Activated CD4-positive, alpha-beta T cell treated with anti-CD3 and anti-CD28 coated beads for 36 hours (primary cell): ENCODE data around the gene FUT8. TPM values are rescaled to one million over a fixed set of nuclear protein-coding genes. Genes with fewer than 3 reads are reported as not detected.

ENCODE experiments used
- ATAC-seq: fragments of 200-7000 bp; cut with Tn5 transposase; one replicate; pipeline ENCODE4 v1.10.0; 2021; ENCODE audit warnings: mild to moderate bottlenecking, moderate library complexity
- CTCF ChIA-PET: fragments of 350-600 bp; sonication (Branson Sonifier 250); formaldehyde crosslinking; loops from one replicate; lab custom pipeline; 2021; ENCODE audit warnings: antibody characterized with exemption; lab: Charles Lee
- POLR2A ChIA-PET: fragments of 350-600 bp; sonication (Branson Sonifier 250); formaldehyde crosslinking; loops from one replicate; lab custom pipeline; 2021; ENCODE audit warnings: antibody characterized with exemption, inconsistent platforms; lab: Charles Lee
- DNase-seq: peaks from one replicate; pipeline ENCODE4 v3.0.0-alpha.2; 2020
- H3K27ac Mint-ChIP-seq: one replicate; pipeline ENCODE4 v1.8.0; 2021; ENCODE audit warnings: mixed read lengths
- H3K27me3 Mint-ChIP-seq: one replicate; pipeline ENCODE4 v1.8.0; 2021; ENCODE audit warnings: mixed read lengths
- H3K36me3 Mint-ChIP-seq: one replicate; pipeline ENCODE4 v1.8.0; 2021; ENCODE audit warnings: low read depth, mixed read lengths
- H3K4me1 Mint-ChIP-seq: one replicate; pipeline ENCODE4 v1.8.0; 2021; ENCODE audit warnings: mixed read lengths
- H3K4me3 Mint-ChIP-seq: one replicate; pipeline ENCODE4 v1.8.0; 2021; ENCODE audit warnings: mild to moderate bottlenecking, moderate library complexity, mixed read lengths
- H3K9me3 Mint-ChIP-seq: one replicate; pipeline ENCODE4 v1.8.0; 2021; ENCODE audit warnings: low read depth, mixed read lengths
- intact Hi-C, 2 experiments: fragments of 100-400 bp; cut with DNase I in 1 of 2; cut with micrococcal nuclease in 1 of 2; formaldehyde crosslinking; loops; one replicate each; pipeline versions ENCODE4 v1.14.2 to v1.15.1; 2022 to 2024; cut with DNase I, micrococcal nuclease
- total RNA-seq, 2 experiments: library from RNA; stranded (reverse); gene quantifications; one replicate each; pipeline ENCODE4 v1.2.3, GENCODE V29; 2021

FUT8 gene
- total RNA-seq, 2 experiments from 2014 or later = 44.2 to 50.0 TPM

DNA sequence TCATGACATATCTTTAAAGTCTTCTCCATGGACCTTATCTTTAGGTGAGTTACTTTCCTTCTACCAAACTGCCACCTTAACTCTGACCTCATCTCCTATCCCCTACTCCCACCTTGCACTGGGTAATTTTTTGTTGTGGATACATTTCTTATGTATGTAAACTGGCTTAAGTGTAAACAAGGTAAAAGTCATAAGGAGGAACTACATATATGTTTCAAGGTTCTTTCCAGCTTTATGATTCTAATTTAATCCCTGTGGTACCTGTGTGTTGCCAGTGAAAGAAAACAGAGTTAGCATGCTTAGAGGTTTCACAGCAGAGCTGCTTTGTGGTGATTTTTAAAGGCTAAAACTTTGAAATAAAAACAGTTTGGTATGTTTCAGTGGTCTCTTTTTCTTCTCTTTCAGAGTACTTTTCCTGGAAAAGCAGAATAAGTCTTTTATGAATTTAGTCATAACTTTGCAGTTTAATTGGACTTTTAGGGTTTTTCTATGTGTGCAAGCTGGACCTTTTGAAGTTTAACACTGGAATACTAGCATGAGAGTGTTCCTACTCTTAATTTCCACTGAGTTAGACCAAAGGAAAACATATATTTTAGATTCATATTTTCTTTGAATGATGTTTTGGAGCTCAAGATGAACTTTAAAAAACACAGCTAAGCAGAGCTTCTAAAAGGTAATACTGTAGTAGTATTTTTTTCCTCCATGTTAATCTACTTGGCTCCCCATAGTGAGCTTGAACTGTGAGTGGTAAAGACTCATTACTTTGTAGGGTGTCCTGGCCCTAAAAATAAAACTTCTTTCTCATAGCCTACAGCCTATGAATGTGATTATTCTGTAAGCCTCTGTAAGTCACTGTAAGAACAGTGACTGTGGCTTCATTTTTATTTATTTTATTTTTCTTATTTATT lies 105.4 kb downstream of the FUT8 start:
- Mint-ChIP-seq H3K4me1 (peaks cover 43% of the 10 kb centered on the region), H3K27me3 (no peaks in the 10 kb centered on the region), H3K9me3 (peaks cover 2% of the 10 kb centered on the region), H3K27ac (no peak overlapping the region), H3K4me3 (no peak overlapping the region), H3K36me3 (peaks cover 11% of the 10 kb centered on the region)
- intact Hi-C loops = no loop called here
- CTCF ChIA-PET = interaction anchor here (0.6 to 1.0 kb wide), 2 partner anchors 10 to 103 kb away, joined by 3 read pairs; no protein-coding TSS in a partner anchor
- POLR2A ChIA-PET = interaction anchor here (0.6 kb wide), 1 partner anchor 266 kb away, joined by 3 read pairs; no protein-coding TSS in a partner anchor
- peak; percentile 51 for ATAC-seq
- no peak for DNase-seq

DNA sequence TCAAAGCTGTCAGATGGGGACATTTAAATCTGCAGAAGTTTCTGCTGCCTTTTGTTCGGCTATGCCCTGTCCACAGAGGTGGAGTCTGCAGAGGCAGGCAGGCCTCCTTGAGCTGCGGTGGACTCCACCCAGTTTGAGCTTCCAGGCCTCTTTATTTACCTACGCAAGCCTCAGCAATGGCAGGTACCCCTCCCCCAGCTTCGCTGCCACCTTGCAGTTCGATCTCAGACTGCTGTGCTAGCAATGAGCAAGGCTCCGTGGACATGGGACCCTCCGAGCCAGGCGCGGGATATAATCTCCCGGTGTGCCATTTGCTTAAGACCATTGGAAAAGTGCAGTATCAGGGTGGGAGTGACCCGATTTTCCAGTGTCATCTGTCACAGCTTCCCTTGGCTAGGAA lies 115.5 kb downstream of the FUT8 start:
- H3K27me3 Mint-ChIP-seq = no peaks in the 10 kb centered on the region
- intact Hi-C loops = no loop called here
- H3K4me3 Mint-ChIP-seq = no peak overlapping the region
- peaks cover 31% of the 10 kb centered on the region for H3K36me3 Mint-ChIP-seq
- ChIA-PET POLR2A (no interaction called here), CTCF (interaction anchor here (0.7 to 1.2 kb wide), 2 partner anchors 10 to 51 kb away, joined by 3 read pairs; no protein-coding TSS in a partner anchor)
- peaks cover 9% of the 10 kb centered on the region for H3K4me1 Mint-ChIP-seq
- peaks cover 26% of the 10 kb centered on the region for H3K9me3 Mint-ChIP-seq
- ATAC-seq (no peak), DNase-seq (no peak)
- no peak overlapping the region for H3K27ac Mint-ChIP-seq

DNA sequence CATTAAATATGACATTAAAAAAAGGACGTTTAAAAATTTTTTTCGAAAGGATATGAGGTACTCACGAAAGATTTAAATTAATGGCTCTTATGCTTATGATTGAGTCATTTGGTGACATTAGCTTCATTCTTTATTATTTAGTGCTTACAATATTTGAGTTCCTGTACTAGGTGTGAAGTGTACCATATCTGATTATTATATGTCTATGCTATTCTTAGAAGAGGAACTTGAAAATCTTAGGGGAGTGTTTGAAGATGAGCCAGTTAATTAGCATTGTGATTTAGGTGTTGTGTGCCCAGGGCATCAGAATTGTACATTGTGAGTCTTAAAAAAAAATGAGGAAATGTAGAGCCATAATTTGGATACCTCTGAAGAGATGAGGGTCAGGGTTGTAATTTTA lies 118.6 kb downstream of the FUT8 start:
- POLR2A ChIA-PET = no interaction called here
- Mint-ChIP-seq H3K9me3 (peaks cover 12% of the 10 kb centered on the region), H3K4me1 (peaks cover 9% of the 10 kb centered on the region), H3K27ac (no peak overlapping the region), H3K36me3 (peaks cover 18% of the 10 kb centered on the region), H3K27me3 (no peaks in the 10 kb centered on the region), H3K4me3 (no peak overlapping the region)
- intact Hi-C loops = no loop called here
- CTCF ChIA-PET = no interaction called here
- DNase-seq = no peak
- no peak for ATAC-seq

DNA sequence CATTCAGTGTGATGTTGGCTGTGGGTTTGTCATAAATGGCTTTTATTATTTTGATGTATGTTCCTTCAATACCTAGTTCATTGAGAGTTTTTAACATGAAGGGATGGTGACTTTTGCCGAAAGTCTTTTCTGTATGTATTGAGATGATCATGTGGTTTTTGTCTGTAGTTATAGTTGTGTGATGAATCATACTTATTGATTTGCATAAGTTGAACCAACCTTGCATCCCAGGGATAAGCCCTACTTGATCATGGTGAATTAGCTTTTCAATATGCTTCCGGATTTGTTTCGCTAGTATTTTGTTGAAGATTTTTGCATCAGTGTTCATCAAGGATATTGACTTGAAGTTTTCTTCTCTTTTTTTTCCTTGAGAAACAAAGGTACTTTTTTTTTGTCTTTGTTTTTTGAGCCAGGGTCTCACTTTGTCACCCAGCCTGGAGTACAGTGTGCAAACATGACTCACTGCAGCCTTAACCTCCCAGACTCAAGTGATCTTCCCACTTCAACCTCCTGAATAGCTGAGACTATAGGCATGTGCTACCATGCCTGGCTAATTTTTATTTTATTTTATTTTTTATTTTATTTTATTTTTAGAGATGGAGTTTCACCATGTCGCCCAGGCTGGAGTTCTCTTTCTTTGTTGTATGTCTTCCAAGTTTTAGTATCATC lies 121.3 kb downstream of the FUT8 start:
- ATAC-seq (peak; percentile 26), DNase-seq (no peak)
- CTCF ChIA-PET = interaction anchor here (0.7 to 1.7 kb wide), 3 partner anchors 13 to 276 kb away, joined by 3 to 5 read pairs (median 4); no protein-coding TSS in a partner anchor
- POLR2A ChIA-PET = no interaction called here
- Mint-ChIP-seq H3K27me3 (no peaks in the 10 kb centered on the region), H3K4me3 (no peak overlapping the region), H3K4me1 (peaks cover 9% of the 10 kb centered on the region), H3K27ac (no peak overlapping the region), H3K9me3 (peaks cover 4% of the 10 kb centered on the region), H3K36me3 (peaks cover 12% of the 10 kb centered on the region)
- intact Hi-C loops = no loop called here

DNA sequence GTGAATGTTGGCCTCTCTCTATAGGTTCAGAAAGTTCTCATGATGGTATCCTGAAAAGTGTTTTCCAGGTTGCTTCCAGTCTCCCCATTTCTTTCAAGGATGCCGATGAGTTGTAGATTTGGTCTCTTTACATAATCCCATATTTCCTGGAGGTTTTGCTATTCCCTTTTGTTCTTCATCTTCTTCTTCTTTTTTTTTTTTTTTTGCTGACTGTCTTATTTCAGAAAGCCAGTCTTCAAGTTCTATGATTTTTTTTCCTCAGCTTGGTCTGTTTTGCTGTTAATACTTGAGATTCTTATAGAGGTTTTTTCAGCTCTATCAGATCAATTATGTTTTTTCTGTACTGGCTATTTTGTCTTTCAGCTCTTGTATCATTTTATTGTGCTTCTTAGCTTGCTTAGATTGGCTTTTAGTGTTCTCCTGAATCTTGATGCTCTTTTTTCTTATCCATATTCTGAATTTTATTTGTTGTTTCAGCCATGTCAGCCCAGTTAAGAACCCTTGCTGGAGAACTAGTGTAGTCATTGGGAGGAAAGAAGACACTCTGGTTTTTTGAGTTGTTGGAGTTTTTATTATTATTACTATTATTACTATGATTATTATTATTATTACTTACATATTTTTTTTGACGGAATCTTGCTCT lies 124.4 kb downstream of the FUT8 start:
- Mint-ChIP-seq H3K27me3 (no peaks in the 10 kb centered on the region), H3K27ac (no peak overlapping the region), H3K4me3 (no peak overlapping the region), H3K4me1 (no peaks in the 10 kb centered on the region), H3K36me3 (peaks cover 5% of the 10 kb centered on the region), H3K9me3 (no peaks in the 10 kb centered on the region)
- ChIA-PET POLR2A (no interaction called here), CTCF (interaction anchor here (1.1 kb wide), 1 partner anchor 18 kb away, joined by 5 read pairs; no protein-coding TSS in a partner anchor)
- ATAC-seq (no peak), DNase-seq (no peak)
- intact Hi-C loops = no loop called here

DNA sequence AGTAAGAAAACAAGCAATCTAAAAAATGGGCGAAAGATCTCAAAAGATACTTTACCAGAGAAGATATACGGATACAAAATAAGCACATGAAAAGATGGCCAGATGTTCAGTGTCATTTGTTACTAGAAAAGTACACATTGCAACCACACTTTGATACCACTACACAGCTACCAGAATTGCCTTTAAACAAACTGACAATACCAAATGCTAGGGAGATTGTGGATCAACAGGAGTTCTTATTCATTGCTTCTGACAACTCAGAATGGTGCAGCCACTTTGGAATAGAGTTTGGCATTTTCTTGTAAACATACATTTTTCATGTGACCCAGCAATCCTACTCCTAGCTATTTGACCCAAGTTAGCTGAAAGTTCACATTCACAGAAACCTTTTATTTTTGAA lies 136.3 kb downstream of the FUT8 start:
- H3K27me3 Mint-ChIP-seq = no peaks in the 10 kb centered on the region
- ChIA-PET CTCF (interaction anchor here (1.2 kb wide), 1 partner anchor 14 kb away, joined by 3 read pairs; no protein-coding TSS in a partner anchor), POLR2A (no interaction called here)
- no peak for ATAC-seq
- no peak overlapping the region for H3K4me3 Mint-ChIP-seq
- intact Hi-C loops = no loop called here
- H3K36me3 Mint-ChIP-seq = peaks cover 2% of the 10 kb centered on the region
- H3K9me3 Mint-ChIP-seq = no peaks in the 10 kb centered on the region
- no peak overlapping the region for H3K27ac Mint-ChIP-seq
- DNase-seq = no peak
- H3K4me1 Mint-ChIP-seq = peaks cover 22% of the 10 kb centered on the region

DNA sequence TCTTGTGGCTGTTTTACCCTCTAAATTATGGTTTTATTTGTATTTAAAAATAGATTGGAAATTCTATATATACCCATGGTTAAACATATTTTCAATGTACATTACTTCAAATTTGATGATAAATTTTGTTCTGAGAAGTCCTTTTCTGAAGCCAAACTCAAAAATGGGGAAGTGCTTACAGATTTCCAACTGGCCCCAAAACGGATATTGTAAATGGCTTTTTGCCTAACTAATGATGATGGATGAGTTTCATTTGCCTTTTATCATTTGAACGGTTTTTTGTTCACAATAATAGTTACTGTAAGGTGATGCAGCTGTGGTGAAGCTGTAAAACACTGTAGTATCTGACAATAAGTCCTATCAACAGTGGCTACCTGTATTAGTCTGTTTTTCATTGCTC lies 136.9 kb downstream of the FUT8 start:
- H3K4me3 Mint-ChIP-seq = no peak overlapping the region
- H3K9me3 Mint-ChIP-seq = no peaks in the 10 kb centered on the region
- intact Hi-C loops = no loop called here
- CTCF ChIA-PET = no interaction called here
- no peak overlapping the region for H3K27ac Mint-ChIP-seq
- no peak for ATAC-seq
- H3K27me3 Mint-ChIP-seq = no peaks in the 10 kb centered on the region
- H3K4me1 Mint-ChIP-seq = peaks cover 22% of the 10 kb centered on the region
- POLR2A ChIA-PET = no interaction called here
- no peak for DNase-seq
- H3K36me3 Mint-ChIP-seq = peaks cover 2% of the 10 kb centered on the region

DNA sequence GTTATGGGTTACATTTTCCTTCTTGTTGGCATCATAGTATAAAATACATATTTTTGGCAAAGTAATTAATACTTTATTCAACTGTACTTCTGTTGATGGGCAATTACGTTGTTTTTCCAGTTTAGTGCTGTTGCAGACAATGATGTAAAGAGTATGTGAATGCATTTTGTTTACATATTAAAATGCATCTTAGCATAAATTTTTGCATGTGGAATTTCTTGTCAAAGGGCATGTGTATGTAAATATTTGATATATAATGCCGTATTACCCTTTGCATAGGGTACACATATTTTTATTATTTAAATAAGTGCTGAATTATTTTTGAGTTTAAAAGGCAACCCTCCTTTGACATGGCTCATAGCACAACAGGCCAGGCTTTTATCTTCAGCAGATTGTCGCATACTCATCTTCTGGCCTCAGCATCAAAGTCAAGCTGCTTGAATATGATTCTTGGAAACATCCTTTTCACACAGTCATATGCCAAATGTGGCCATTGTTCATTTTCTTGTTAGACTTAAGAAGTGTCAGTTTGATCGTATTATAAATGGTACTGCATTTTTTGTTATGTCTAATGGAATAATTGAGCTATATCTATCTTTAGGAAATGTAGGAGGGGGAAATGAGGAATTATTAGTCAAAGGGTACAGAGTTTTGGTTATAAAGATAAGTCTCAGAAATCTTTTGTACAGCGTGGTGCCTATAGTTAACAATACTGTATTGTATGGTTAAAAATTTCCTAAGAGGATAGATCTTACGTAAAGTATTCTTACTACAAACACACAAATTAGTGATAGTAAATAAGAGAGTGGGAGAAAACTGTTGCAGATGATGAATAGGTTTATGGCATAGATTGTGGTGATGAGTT lies 138.5 kb downstream of the FUT8 start:
- Mint-ChIP-seq H3K36me3 (peaks cover 2% of the 10 kb centered on the region), H3K27ac (peak overlapping the region; percentile 51), H3K4me3 (no peak overlapping the region), H3K9me3 (no peaks in the 10 kb centered on the region), H3K27me3 (no peaks in the 10 kb centered on the region), H3K4me1 (peaks cover 22% of the 10 kb centered on the region)
- DNase-seq = peak; percentile 17
- ChIA-PET CTCF (interaction anchor here (0.5 kb wide), 1 partner anchor 280 kb away, joined by 3 read pairs; no protein-coding TSS in a partner anchor), POLR2A (no interaction called here)
- peak; percentile 84 for ATAC-seq
- intact Hi-C loops = no loop called here

DNA sequence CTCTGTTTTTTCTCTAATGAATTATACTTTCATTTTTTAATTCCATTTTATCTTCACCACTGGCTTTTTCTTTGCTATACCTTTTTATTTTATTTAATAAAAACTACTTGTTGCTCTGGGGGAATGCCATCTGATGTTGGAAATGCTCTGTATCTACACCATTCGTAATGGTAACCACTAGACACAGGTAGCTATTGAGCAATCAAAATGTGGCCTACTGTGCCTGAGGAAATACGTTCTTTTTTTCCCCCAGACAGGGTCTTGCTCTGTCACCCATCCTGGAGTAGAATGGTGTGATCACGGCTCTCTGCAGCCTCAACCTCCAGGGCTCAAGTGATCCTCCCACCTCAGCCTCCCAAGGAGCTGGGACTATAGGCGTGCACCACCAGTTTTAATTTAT lies 140.2 kb downstream of the FUT8 start:
- POLR2A ChIA-PET = no interaction called here
- Mint-ChIP-seq H3K4me3 (no peak overlapping the region), H3K27ac (no peak overlapping the region), H3K4me1 (peaks cover 19% of the 10 kb centered on the region), H3K27me3 (no peaks in the 10 kb centered on the region), H3K36me3 (no peaks in the 10 kb centered on the region), H3K9me3 (no peaks in the 10 kb centered on the region)
- no peak for ATAC-seq
- DNase-seq = no peak
- intact Hi-C loops = no loop called here
- CTCF ChIA-PET = interaction anchor here (1.1 kb wide), 1 partner anchor 99 kb away, joined by 3 read pairs; no protein-coding TSS in a partner anchor

DNA sequence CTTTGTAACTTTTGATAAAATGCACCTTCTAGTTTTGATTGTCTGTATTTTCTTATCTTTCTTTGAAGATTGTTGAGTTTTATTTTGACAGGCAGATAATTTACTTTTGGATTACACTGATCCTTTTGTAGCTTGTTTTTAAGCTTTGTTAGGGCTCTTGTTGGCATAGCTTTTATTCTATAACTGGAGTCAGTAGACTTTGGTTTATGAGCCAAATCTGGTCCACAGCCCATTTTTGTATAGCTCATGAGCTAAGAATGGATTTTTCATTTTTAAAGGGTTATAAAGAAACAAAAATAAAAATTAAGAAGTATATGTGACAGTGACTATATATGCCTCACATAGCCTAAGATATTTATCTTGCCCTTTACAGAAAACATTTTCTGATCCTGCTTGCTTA lies 142.3 kb downstream of the FUT8 start:
- Mint-ChIP-seq H3K36me3 (no peaks in the 10 kb centered on the region), H3K4me1 (peaks cover 22% of the 10 kb centered on the region), H3K27me3 (no peaks in the 10 kb centered on the region), H3K27ac (no peak overlapping the region), H3K4me3 (no peak overlapping the region), H3K9me3 (no peaks in the 10 kb centered on the region)
- POLR2A ChIA-PET = no interaction called here
- intact Hi-C loops = no loop called here
- no peak for DNase-seq
- ATAC-seq = no peak
- CTCF ChIA-PET = interaction anchor here (1.4 kb wide), 1 partner anchor 18 kb away, joined by 5 read pairs; no protein-coding TSS in a partner anchor
